Measurements from ENCODE around the gene GAK.

Gene GAK

GRCh38 chr4:964346-965025 is 32.4 kb upstream of the GAK start:
- no peak for DNase-seq (ENCODE audit: low spot score)

- DNase-seq (ENCODE audit: low spot score) = no peak
Measured at GRCh38 chr4:963276-964225, 31.4 kb upstream of the GAK start.

- DNase-seq (ENCODE audit: low spot score) = no peak
Measured at GRCh38 chr4:962231-963208, 30.4 kb upstream of the GAK start.

- no peak for DNase-seq (ENCODE audit: low spot score)
Measured at GRCh38 chr4:961351-962230, 29.5 kb upstream of the GAK start.

- no peak for DNase-seq (ENCODE audit: low spot score)
Measured at GRCh38 chr4:960636-961350, 28.7 kb upstream of the GAK start.

- DNase-seq (ENCODE audit: low spot score) = no peak
Measured at GRCh38 chr4:960140-960635, 28.1 kb upstream of the GAK start.

- no peak for DNase-seq (ENCODE audit: low spot score)
Measured at GRCh38 chr4:959338-960139, 27.4 kb upstream of the GAK start.

- DNase-seq (ENCODE audit: low spot score) = no peak
Measured at GRCh38 chr4:958696-959337, 26.7 kb upstream of the GAK start.

- no peak for DNase-seq (ENCODE audit: low spot score)
Measured at GRCh38 chr4:958314-958665, 26.2 kb upstream of the GAK start.

- no peak for DNase-seq (ENCODE audit: low spot score)
Measured at GRCh38 chr4:957581-958313, 25.6 kb upstream of the GAK start.

- no peak for DNase-seq (ENCODE audit: low spot score)
Measured at GRCh38 chr4:957231-957580, 25.1 kb upstream of the GAK start.

GRCh38 chr4:956531-957230 is 24.6 kb upstream of the GAK start:
- no peak for DNase-seq (ENCODE audit: low spot score)

- no peak for DNase-seq (ENCODE audit: low spot score)
Measured at GRCh38 chr4:955931-956381, 23.8 kb upstream of the GAK start.

- no peak for DNase-seq (ENCODE audit: low spot score)
Measured at GRCh38 chr4:955161-955921, 23.2 kb upstream of the GAK start.

- DNase-seq (ENCODE audit: low spot score) = no peak
Measured at GRCh38 chr4:954211-955020, 22.3 kb upstream of the GAK start.

- no peak for DNase-seq (ENCODE audit: low spot score)
Measured at GRCh38 chr4:953574-953915, 21.4 kb upstream of the GAK start.
